GM18520 (cell line): ENCODE data around the gene CDC45.

ENCODE experiments used
- ATAC-seq: cut with Tn5 transposase; IDR thresholded peaks from one replicate; pipeline ENCODE4 v1.9.1; 2021; ENCODE audit not compliant: unreplicated experiment

The CDC45 gene

DNA sequence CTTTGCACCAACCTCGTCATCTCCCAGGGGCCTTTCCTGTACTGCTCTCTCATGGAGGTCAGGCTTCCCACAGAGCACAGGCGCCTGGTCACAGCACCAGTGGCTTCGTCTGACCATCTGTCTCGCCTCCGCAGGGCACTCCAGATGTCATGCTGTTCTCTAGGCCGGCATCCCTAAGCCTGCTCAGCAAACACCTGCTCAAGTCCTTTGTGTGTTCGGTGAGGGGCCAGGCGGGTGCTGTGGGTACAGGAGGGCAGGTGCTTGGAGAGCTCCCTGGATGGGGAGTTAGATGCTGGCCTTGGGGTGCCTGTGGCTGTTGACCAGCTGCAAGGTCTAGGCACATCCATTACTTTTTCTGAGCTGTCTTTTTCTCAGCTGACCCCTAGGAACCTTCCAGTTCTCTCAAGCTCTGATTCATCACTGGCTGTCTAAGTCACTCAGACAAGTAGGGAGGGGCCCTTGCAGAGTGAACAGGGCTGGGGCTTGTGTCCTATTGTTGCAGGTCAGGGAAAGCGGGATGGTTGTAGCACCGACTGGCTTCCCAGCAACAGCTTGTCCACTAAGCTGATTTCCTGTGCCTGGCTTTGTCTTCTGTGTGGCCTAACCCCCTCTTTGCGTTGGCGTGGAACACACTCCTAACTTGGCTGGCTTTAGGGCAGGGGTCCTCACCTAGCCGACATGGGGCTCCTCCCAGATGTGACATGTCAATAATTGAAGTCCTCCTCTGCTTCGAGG is 35.3 kb downstream of the CDC45 start:
- ATAC-seq: no peak

DNA sequence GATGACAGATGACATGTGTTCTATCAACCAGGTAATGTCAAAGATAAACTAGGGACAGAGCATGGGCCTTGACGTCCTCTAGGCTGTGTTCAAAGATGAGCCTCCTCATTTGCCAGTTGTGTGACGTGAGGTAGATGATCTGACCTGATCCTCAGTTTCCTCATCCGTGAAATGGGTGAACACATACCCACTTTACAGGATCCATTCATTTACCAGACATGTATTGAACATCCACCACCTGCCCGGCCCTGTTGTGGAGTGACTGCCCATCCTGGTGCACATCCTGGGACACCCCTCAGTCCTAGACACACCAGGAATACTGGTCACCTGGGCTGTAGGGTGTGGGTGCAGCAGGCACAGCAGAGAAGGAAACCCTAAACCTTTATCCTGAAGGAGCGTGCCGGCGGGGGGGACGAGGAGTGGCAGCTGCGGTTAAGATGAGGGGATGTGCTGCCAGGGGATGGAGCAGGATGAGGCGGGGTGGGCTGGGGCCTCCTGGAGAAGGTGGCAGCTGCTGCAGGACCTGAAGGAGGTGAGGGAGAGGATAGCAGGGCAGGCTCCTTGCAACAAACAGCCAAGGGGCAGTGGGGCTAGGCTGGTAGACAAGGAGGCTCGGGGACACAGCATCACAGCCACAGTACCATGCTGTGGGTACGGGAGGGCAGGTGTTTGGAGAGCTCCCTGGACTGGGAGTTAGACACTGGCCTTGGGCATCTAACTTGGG is 36.1 kb downstream of the CDC45 start:
- ATAC-seq: no peak

DNA sequence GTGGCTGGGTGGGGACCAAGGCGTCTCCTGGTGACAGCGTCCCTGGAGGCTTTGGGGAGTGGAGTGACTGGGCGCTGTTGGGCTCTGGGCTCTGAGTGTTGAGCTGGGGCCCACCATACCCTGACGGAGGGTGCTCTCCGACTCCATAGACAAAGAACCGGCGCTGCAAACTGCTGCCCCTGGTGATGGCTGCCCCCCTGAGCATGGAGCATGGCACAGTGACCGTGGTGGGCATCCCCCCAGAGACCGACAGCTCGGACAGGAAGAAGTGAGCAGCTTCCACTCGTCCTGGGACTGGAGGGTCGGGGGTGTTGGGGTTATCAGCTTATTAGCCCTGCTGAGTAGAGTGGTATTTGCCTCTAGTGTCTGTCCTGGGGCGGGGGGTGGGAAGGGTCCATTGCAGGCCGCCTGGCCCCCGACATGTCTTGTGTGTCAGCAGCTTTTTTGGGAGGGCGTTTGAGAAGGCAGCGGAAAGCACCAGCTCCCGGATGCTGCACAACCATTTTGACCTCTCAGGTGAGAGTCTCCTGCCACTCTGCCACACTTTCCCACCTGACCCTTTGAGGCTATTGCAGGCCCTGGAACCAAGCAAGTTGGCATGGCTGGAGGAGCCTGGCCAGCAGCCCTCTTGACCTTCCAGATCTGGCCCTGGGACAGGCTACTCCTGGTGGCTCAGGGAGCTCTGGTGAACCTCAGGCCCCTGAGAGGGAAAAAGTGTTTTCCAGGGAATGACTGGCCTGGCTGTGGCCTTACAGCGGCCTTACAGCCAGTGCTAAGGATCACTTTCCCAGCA is 36.9 kb downstream of the CDC45 start:
- ATAC-seq: no peak

DNA sequence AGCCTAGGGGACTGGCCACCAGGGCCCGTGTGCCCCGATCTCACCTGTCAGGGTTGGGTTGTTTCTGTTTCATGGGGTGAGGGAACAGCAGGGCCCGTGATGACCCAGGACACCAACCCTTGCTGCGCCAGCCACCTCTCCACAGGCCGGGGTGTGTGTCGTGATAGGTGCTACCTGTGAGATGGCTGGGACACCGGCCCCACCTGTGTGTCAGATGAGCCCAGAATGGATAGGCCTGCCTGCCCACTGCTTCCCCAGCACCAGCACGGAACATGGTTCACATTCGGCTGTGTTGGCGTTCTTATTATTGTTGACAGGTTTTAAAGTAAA is 37.4 kb downstream of the CDC45 start:
- ATAC-seq: no peak

DNA sequence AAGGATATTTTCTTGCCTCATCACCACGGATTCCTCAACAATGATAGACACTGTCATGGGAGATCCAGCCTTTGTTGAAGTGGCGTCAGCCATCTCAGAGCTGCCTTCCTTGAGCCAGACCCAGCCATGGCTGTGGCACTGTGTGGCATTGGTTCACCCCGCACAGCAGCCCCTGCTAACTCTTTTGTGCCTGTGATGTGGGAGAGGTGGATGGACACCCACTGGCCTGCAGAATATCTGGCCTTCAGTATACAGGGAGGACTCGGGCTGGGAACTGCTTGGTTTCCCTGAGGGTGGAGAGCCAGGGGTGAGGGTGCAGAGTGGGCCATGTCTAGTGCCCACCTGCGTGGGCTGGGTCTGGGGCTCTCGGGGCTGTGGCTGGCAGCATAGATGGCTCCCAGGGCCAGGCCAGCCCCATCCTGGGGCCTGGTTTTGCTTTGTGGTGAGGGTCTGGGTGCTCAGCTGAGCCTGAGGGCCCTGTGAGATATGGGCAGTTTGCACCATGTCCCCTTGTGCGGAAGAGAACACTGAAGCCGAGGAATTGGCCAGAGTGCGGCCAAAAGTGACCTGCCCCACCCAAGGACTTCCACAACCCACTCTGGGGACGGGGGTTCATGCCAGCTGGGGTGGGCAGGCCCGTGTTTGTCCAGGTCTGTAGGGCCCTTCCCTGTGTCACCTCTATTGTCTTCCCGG is 38.3 kb downstream of the CDC45 start:
- no peak for ATAC-seq

DNA sequence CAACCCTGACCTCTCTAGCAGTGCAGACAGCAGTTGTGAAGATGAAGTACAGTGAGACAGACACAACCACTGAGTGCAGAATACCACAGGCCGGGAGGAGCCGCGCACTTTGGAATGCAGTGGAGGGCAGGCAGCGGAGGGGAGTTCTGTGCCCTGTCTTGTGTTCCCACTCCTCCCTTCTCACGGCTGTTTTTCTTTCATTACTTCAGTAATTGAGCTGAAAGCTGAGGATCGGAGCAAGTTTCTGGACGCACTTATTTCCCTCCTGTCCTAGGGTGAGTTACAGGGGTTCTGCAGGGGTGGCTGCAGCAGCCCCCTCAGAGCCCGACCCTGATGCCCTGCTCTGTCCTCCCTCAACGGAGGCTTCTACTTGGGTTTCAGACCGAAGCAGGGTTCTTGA is 38.9 kb downstream of the CDC45 start:
- no peak for ATAC-seq

DNA sequence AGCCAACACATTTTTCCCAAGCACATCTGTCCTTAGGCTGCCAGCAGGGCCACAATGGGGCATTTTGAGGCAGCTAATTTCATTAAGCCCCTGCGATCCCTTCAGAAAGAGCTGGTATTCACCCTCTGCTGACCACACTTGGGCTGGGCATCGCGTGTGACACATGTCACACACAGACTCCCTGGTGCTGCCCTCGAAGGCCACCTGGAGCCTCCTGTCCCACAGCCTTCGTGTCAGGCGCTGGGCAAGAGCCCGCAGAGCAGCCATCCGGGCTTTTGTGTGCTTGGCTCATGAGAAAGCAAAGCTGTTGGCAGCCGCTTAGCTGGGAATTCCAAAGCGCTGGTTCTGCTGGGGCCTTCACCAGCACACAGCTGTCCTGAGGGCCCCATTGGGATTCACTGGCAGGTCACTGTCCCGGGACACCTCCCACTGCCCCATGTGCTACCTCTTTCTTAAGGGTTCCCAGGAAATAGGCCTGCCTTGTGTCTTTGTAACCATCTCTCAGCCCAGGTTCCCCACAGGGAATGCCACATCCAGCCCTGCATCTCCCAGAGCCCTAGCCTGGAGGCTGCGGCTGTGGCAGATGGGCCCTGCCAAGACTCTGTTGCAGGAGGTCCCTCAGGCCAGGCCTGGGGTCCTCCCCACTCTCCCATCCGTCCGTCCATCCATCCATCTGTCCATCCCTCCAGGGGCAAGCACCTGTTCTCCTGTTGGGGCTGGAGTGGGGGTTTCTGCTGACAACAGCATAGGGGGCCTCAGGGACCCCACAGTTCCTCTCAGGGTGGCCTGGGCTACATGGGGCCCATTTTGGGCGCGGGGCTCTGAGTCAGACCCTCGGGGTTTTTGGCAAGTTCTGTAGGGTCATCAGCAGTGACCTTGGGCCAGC is 39.6 kb downstream of the CDC45 start:
- ATAC-seq: no peak

DNA sequence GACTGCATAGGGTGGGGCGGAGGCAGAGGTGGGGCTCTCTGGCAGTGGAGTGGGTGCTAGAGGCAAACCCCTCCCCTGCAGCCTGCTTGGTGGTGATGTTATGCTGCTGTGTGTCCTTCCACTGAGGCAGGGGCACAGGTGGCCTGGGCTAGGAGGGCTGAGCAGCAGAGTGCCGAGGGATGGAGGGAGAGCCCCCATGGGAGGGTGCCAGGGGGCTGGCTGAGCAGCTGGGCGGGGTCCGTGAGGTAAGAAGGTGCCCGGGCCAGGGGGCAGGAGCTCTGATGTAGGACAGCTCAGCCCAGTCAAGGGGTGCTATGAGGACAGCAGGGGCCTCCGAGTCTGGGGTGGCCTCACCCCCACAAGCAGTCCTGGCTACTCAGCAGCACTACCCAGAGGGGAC is 40.3 kb downstream of the CDC45 start:
- ATAC-seq: no peak

DNA sequence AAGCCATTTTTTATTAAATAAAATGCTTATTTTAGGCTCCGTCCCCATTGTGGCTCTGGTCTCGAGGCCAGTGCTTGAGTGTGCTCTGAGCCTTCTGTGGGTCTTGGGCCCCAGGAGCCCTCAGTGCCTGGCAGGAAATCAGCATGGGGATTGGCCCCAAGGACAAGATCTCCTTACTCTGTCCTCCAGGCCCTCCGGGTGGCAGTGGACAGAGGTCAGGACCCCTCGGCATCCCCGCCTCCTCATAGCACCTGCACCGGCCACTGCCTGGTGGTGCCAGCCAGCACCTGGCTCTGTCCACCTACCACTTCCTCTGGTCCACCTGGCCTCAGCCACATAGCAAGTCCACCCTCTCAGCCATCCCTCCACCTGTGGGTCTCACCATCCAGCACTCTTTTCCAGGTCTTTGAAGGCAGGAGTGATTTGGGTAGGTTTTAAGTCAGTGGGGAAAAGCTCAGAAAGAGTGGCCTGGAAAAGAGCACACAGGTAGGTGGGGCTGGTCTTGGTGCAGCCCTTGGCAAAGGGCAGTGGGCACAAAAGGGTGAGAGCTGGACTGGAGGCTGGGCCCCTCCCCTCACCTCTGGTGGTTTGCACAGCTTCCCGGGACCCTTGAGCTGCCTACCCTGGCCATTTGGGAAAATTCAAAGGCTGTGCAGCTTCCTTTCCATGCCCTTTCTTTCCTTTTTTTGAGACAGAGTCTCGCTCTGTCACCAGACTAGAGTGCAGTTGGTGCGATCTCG is 41.0 kb downstream of the CDC45 start:
- ATAC-seq: no peak

DNA sequence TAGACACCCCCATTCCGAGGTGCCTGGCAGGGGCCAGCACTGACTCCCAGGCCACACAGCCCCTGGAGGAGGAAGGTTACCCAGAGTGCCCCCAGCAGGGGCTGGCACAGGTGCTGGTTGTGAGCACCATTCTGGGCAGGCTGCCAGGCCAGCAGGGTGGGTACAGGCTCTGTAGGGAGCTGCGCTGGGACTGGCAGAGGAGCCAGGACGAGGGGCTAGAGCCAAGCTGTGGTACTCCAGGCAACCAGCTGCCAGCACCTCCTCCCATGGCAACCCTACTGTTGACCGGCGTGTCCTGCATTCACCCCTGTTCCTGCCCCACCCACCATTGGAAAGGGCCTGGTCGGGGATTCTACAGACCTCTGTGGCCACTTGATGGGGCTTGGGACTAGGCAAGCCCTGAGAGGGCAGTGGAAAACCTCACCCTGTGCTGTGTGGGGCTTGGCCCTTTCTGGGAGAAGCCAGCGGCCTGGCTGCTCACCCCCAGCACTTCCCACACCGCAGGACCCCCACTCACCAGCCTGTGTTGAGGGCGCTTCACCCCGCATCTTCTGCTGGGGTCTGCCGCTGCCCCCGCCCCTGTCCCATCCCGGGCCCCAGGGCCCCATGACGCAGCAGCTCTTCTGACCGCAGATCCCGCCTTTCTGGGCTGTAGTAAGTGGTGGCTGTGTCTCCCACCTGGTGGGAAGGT is 42.6 kb downstream of the CDC45 start:
- no peak for ATAC-seq

DNA sequence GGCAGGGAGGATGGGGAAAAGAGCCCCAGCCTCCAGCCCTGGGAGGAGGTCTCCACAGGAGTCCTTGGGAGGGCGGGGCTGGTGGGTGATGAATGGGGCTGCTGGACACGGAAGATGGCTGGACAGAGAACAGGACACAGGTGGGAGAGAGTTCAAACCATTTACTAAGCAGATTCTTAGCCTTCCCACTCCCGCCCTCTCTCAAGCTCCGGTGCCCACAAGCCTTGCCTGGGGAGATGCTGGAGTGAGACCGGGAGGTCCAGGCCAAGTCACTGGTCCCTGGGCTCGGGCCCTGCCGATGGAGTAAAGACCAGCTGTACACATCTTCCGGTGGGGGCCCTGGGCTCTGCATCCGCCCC is 43.1 kb downstream of the CDC45 start:
- no peak for ATAC-seq

DNA sequence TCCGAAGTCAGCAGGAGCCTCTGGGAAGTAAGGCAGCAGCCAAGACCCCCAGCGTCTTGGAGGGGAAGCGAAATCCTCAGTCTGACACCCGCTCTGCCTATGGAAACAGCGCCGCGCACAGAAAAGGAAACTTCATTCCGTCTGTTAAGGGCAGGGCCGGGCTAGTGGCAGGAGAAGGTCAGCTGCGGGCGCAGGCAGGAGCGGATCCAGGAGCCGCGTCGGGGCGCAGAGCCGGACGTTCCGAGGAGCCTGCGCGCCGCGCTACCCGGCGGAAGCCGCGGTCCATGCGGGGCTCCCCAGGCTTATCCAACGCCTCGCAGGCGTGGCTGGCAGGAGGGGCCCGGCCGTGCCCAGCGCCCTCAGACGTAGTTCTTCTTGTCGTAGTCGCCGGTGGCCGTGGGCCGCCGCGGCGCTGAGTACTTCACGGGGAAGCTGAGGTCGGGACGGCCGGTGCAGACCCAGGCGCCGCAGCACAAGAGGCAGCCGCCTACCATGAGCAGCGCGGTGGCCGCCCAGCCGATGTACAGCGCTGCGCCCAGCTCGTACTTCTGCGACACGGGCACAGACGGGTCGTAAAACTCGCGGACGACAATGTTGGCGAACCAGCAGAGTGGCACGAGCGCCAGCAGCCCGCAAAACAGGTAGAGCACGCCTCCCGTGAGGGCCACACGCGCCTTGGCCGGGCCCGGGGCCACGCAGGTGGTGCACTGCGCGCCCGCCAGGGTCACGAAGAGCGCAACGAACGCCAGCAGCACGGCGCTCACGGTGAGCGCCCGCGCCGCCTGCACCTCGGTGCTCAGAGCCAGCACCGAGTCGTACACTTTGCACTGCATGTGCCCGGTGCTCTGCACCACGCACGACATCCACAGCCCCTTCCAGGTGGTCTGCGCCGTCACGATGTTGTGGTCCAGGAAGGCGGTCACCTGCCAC is 43.8 kb downstream of the CDC45 start:
- ATAC-seq: no peak

DNA sequence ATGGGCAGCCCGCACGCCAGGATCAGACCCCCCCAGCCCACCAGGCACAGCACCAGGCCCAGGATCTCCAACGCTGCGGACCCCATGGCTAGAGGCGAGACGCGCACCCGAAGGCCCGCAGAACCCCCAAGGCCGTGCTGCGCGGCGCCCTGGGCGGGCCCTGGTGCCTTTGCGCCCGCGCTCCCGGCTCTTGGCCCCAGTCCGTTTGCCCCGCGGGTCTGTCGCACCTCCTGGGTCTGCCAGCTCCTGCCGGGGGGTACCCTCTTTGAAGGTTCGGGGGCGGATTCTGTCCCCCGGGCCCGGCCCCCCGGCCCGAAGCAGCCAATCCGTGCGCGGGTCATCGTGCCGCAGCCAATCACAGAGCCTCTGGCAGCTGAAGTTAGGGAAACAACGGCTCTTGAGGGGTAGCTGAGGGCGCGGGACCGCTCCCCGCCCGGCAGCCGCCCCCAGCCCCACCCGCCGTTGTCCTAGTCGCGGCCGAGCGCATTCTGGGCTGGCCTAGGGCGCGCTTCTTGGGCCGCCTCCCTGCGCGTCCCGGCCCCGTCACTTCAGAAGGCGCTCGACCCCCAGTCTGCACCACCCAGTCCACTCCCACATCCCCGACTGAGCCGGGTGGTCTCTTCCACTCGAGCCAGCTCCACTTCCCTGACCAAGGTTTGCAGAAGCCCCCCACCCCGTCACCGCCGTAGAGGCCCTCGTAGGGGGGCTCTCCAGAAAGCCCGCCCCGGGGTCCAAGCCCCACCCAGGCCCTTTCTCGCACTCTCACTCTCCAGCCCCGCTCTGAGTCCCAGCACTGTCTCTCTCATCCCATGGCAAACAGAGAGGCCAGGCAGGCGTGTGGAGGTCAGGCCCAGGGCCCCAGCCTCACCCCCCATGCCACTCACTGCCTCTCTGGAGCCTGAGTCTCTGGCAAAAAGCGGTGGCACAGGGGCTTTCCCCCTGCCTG is 44.7 kb downstream of the CDC45 start, which contains the start of gene CLDN5:
TSS of gene CLDN5 (minus strand) at position 241 of the 946 bp plus-strand sequence. CDS start at position 86, 155 bp downstream.
- no peak for ATAC-seq

DNA sequence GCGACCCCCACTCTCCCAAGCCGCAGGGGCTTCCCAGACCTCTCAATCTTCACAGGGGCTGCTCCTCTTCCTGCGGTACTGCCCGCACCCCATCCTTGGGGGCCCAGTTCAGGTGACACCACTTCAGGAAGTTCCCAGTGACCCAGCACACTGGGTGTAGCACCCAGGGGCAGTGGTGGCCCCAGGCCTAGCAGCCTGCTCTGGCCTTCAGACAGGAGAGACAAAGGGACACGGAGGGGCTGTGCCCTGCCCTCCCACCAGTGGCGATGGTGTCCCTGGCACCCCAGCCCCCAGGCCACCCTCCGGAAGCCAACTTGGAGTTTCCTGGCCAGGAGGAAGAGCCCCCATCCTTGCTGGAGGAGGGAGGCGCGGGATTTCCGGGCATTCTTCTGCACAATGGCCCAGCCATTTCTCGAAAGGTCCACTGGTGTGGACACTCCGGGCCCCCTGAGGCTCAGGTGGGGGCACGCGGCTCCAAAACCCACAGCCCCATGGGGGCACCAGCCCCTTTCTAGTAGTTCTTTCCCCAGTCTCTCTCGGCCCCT is 45.5 kb downstream of the CDC45 start:
- no peak for ATAC-seq

DNA sequence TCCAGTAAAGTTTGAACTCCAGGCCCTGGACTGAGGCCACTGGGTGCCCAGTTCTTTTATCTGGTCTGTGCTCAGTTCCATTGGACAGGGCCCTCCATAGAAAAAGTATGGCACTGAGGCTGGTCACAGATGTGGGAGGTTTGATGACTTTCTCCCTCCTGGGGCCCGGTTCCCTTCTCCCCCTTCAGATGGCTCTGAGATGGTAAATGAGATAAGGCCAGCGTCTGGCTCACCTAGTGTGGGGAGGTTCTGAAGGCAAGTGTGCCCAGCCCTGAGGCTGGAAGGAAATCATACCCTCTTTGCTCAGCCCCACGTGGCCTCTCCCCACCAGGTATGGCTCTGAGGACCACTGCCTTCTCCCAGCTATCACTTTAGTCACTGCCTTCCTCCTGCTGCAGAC is 45.9 kb downstream of the CDC45 start:
- no peak for ATAC-seq

DNA sequence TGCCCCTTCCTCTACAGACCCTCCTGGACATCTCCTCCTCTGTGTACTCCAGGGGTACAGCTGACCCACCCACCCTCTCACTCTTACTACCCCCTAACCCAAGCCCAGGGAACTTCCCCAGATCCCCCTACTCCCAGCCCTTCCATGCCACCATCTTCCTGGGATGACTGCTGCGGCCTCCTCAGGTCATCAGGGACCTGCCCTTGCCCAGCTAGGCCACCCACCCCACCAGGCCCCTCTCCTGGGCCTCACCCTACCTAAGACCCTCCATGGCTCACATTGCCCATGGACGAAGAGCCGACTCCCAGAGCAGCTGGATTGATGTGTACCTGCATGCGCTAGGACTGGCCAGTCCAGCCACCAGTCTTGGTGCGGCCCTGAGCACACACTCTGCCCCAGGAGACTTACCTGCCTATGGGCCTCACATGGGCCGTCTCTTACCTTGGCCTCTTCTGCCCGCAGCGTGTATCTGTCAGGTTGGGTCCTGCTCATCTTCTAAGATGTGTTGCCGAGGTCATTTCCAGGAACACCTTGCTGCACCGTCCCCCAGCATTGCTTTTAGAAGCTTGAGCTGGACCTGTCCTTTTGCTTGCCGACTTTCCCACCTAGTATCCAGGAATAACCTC is 46.5 kb downstream of the CDC45 start:
- no peak for ATAC-seq
